Dermis blood vessel endothelial cell (primary cell): ENCODE measurements around the gene CPLANE1. TPM values are rescaled to one million over a fixed set of nuclear protein-coding genes. Genes with fewer than 3 reads are reported as not detected.
"Not testable (repeated sequence)": the region's sequence is repeated elsewhere in the genome, so short reads cannot be mapped to it uniquely, and the experiment has no call there.

ENCODE experiments used
- DNase-seq: peaks from one replicate; pipeline ENCODE4 v3.0.0; 2010
- total RNA-seq: library from RNA; depleted of rRNA; stranded (reverse); fragments of >200 nt; gene quantifications from 2 replicates; pipeline ENCODE4 v1.2.3, GENCODE V29; 2014

CPLANE1 gene
- total RNA-seq, 1 donor from 2014 or later, result 19.7 TPM

DNA sequence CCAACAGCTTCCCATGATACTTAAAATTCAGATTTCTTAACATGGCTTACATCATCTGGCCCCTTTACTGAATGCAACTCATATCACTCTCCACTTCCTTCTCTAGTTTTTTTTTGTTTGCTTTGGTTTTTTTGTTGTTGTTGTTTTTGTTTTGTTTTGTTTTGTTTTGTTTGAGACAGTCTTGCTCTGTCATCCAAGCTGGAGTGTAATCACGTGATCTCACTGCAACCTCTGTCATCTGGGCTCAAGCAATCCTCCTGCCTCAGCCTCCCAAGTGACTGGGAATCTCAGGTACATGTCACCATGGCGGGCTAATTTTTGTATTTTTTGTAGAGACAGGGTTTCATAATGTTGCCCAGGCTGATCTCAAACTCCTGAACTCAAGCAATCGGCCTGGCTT, 41.4 kb downstream of the CPLANE1 start:
- no peak for DNase-seq

DNA sequence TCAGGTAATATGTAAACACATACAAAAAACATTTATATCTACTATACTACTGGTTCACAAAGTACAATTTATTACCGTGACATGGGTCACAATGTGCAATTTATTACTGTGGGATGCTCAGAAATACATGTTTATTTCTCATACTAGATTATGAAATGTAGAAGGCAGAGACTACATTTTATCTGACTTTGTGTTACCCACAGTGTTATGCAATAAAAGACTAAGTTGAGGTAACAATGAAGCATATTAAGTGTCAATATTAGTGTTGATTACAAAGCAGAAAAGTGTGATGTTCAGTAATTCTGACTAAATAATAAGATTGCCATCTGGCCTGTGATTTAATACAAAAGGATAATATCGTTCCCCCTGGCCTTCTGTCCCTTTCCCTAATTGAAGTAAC, 42.4 kb downstream of the CPLANE1 start:
- DNase-seq, result no peak

DNA sequence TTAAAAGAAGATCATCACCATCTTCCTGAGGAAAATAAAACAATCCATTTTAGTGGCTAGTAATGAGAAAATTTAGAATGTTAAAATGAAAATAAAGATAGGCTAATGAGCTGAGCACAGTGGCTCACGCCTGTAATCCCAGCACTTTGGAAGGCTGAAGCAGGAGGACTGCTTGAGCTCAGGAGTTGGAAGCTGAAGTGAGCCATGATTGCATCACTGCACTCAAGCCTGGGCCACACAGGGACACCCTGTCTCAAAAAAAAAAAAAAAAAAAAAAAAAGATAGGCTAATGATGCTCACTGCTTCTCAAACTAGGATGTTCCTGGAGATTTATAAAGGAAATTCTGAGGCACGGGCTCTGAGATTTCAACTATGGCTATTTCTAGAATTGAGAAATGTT, 50.3 kb downstream of the CPLANE1 start:
- no peak for DNase-seq

DNA sequence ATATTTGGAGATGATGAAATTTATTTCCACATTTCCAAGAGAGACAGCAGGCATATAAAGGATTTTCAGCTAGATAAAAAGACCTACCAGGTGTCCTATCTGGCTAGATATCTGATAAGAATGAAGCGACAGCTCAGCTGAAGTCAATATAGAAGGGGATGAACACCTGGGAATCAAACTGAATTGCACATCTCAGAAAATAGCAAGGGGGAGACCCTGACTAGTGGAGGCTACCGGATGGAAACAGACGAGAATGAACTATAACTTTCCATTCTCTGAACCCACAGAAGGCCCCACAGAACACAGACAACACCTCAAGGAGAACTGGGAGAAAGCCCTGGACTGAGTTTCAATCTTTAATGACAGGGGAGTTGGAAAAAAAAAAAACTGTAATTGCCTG, 51.1 kb downstream of the CPLANE1 start:
- DNase-seq, result peak; percentile 12

DNA sequence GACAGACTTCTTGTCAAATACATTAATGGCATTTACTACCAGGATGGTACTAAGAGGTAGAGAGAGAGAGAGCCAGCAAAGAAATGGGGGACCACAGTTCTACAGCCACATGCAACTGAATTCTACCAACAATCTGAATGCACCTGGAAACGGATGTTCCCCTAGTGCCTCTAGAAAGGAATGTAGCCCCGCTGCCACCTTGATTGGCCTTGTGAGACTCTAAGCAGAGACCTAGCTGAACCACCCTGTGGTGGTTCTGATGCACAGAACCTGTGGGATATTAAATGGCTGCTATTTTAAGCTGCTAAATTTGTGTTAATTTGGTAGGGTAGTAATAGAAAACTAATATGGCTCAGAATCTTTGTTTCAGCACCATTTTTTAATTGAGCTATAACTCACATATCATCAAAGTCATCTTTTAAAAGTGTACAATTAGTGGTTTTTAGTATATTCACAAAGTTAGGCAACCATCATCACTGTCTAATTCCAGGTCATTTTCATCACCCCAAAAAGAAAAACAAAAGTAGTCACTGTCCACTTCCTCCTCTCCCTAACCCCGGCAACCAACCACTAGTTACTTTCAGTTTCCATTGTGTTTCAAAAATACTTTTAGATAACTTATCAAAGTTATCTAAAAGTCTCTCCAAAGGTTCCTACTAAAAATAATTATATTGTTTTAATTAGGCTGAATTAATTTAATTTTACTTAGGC, 51.7 kb downstream of the CPLANE1 start:
- DNase-seq, result peak; percentile 33

DNA sequence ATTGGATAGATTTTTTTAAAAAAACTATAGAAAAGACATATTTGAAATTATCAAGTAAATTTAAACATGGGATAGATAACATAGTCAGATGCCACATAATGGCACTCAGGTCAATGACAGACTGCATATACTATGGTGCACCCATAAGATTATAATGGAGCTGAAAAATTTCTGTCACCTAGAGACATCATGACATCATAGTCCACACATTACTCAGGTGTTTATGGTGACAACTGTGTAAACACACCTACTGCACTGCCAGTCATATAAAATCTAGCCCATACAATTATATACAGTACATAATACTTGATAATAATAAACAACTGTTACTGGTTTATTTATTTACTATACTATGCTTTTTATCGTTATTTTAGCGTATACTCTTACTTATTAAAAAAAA, 58.6 kb downstream of the CPLANE1 start:
- no peak for DNase-seq

DNA sequence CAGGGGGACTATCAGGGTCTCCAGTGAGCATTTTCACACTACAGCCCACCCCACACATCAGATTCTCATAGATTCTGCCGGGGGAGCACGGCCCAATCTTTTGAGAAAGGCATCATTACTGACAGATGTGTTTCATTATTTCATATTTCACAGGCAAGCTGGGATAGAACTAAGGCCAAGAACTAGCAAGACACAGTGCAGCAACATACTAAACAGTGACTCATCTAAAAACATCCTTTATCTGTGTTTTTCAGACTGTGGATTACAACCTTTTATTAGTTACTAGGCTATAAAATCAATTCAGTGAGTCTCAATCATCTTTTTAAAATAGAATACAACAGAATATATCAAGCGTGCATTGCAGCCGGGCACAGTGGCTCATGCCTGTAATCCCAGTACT, 59.8 kb downstream of the CPLANE1 start:
- no peak for DNase-seq

DNA sequence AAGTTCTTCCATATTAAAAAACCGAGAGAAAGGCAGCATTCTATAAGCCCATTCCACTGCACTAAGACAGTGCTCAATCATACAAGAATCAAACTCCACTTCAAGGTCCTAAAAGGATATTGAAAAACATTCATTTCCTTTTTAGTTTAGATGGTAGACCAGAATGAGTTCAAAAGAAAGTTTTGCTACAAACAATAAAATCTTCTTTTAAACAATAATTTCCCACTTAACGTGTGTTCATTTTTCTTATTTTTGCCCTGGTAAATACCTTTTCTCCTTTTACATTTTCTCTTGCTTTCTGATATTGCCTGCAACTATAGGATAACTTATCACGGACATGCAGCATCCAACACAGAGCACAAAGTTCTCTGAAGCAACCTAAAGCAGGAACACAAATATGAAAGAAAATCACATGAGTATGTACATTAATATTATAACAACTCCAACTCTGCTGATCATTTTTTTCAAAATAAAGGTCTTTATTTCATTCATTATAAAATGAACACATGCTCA, 61.7 kb downstream of the CPLANE1 start:
- no peak for DNase-seq

DNA sequence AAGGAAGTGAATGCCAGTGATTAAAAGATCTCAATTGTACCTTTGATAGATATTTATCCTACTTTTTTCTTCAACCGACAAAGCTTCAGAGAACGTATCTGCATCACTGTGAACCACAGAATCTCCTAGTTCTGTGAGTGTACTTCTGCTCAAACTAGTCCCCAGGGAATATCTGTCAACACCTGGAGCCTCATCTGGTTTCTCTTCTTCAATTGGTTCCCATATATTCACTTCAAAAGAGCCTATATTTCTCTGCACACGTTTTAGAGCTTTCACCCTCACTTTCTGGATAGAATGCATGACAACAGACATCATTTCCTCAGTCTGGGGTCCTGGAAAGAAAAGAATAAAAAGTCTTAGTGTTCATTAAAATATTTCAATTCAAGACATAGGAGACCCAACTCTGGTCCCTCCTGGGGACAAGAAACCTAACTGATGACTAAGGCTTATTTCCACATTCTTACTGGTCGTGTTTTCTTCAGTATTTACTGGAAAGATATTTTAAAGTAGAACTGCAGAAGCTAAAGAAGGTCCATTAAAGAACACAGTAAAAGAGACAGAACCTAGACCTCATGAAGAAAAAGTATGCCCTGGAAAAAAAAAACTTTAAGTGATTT, 64.3 kb downstream of the CPLANE1 start:
- no peak for DNase-seq

DNA sequence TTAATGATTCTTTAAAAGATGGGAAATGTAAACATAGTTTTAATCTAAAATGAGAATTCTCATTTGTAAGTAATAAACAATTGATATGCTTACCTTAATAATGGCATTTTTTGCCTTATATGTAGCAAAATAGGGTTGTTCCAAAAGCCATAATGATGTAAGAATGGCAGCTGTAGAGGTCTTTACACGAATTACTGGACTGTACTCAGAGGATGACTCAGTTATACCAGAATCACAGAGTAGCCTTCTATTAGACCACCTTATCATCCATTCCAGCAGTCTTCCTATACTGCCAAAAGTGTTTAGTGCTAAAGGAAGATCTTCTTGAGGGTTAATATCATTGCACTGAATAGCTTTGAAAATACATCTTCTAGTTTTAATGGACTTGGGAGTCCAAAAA, 66.5 kb downstream of the CPLANE1 start:
- DNase-seq, result no peak

DNA sequence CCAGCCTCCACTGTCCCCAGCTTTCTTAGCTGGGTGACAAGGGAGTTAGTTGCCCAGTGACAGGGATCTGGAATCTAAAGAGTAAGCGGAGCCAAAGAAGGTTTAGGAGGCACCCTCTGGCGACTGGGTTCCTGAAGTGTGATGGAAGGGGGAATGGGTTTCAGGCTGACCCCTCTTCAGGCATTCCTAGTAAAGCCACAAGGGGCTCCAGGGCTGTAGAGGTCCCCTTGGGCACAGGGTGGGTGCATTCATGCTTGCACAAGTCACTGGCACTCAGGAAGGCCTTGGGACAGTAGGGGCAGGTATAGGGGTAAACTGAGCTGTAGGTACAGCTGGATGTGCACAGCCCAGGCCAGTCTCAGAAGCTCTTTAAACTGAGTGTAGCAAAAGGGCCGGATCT, 74.2 kb downstream of the CPLANE1 start:
- DNase-seq, result no peak

DNA sequence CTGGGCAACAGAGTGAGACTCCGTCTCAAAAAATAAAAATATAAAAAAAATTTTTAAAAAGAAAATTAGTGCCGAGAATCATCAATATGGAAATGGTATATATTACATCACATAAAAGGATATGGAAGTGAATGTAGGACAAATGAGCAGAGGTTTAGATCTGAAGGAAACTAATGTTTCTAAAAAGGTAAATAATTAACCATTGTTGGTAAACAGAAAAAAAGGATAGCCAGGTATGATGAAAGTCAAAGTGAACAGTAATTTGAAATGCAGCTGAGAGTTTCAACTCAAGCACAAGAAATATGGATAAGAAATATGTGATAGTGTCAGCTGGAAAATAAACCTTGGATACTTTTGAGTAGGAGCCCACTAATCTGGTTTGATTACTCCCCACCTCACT, 76.2 kb downstream of the CPLANE1 start:
- DNase-seq, result no peak

DNA sequence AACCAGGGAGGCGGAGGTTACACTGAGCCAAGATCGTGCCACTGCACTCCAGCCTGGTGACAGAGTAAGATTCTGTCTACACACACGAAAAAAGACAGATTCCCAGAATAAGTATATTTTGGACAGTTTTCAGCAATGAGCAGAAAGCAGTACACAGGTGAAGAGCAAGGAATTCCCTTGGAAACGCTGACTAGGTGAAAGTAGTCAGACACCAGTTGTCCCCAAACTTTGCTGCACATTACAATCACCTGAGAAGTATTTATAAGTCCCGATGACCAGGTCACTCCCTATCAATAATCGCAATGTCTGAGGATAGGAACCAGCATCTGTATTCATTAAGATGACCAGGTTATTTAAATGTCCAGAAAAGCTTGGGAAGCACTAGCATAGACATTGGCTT, 78.3 kb downstream of the CPLANE1 start:
- no peak for DNase-seq

DNA sequence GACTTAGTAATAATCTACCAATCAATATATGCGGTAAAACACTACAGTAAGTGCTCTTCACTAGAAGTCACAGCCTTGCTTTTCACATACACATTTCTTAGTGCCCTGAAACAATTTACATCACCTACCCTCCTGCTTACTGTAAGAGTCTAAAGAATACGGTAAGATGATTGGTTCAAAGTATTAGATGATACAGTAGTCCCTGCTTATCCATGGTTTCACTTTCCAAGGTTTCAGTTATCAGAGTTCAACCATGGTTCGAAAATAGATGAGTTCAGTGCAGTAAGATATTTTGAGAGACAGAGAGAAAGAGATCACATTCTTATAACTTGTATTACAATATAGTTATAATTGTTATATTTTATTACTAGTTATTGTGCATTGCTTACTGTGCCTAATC, 83.0 kb downstream of the CPLANE1 start:
- DNase-seq, result no peak

DNA sequence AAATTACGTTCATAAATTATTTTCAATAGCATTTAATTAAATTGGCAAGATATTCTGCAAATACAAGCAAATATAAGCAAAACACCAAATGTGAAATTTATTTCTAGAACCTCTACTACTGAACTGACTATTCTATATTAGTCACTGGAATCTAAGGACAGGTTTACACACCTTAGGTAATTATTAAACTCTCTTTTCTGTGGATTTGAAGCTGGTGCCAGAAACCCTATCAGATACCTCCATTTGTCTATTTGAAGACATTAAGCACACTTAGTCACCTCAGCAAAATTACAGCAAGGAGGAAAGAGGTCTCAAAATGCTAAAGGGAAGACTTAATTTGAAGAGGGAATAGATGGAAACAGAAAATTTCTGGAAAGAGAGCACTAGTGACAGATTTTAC, 83.4 kb downstream of the CPLANE1 start:
- no peak for DNase-seq

DNA sequence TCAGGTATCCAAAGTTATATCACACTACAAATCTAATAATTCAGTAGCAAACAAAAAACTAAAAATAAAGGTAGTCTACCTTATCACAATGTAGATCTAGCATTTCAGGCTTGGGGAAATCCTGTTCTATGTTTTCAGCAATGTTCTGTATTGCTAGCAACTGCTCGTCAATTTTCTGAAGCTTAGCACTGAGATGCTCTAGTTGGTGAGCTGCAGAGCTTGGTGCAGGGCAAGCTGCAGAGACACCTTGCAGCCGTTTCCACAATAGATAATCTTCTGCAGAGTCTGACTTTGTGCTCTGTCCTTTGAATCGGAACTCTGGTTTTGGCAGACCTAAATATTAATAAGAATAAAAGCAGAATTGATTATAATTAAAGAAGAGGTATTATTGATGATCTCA, 95.5 kb downstream of the CPLANE1 start:
- DNase-seq, result no peak

DNA sequence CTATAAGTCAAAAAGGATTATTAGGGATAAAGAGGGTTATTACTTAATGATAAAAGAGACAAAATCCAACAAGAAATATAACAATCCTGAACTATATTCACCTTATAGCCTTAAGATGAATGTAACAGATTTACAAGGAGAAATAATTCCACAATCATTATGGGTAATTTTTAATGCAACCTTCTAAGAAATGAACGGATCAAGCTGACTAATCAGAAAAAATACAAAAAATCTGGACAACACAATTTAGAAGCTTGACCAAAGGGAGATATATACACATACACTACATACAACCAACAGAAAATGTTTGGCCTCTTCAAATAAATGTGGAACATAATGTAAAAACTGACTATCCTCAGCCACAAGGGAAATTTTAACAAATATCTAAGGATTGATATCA, 102.3 kb downstream of the CPLANE1 start:
- no peak for DNase-seq

DNA sequence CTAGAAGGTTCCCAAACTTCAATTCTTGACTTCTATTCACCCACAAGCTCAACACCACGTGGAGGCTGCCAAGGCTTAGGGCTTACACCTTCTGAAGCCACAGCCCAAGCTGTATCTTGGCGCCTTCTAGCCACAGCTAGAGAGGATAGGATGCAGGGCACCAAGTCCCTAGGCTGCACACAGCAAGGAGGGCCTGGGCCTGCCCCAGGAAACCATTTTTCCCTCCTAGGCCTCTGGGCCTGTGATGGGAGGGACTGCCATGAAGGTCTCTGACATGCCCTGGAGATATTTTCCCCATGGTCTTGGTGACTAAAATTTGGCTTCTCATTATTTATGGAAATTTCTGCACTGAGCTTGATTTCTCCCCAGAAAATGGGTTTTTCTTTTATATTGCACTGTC, 112.5 kb downstream of the CPLANE1 start:
- no peak for DNase-seq

DNA sequence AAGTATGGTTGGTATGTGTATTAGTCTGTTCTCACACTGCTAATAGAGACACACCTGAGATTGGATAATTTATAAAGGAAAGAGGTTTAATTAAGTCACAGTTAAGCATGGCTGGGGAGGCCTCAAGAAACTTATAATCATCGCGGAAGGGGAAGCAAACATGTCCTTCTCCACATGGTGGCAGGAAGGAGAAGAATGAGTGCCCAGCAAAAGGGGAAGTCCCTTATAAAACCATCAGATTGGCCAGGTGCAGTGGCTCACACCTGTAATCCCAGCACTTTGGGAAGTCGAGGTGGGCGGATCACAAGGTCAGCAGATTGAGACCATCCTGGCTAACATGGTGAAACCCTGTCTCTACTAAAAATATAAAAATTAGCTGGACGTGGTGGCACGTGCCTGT, 113.9 kb downstream of the CPLANE1 start:
- DNase-seq, result not testable (repeated sequence)

DNA sequence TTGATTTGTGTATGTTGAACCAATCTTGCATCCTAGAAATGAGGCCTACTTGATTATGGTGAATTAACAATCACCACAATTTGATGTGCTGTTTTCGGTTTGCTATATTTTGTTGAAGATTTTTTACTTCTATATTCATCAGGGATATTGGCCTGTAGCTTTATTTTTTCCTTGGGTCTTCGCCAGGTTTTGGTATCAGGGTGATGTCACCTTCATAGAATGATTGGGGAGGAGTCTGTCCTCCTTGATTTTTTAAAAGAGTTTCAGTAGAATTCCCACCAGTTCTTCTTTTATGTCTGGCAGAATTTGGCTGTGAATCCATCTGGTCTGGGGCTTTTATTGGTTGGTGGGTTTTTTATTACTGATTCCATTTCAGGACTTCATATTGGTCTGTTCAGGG, 115.2 kb downstream of the CPLANE1 start:
- peak; percentile 51 for DNase-seq

DNA sequence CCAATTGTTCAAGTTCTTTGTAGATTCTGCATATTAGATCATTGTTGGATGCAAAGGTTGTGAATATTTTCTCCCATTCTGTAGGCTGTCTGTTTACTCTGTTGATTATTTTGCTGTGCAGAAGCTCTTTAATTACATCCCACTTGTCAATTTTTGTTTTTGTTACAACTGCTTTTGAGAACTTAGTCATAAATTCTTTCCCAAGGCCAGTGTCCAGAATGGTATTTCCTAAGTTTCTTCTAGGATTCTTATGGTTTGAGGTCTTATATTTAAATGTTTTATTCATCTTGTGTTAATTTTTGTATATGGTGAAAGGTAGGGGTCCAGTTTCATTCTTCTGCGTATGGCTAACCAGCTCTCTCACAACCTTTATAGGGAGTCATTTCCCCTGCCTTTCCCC, 116.5 kb downstream of the CPLANE1 start:
- no peak for DNase-seq

DNA sequence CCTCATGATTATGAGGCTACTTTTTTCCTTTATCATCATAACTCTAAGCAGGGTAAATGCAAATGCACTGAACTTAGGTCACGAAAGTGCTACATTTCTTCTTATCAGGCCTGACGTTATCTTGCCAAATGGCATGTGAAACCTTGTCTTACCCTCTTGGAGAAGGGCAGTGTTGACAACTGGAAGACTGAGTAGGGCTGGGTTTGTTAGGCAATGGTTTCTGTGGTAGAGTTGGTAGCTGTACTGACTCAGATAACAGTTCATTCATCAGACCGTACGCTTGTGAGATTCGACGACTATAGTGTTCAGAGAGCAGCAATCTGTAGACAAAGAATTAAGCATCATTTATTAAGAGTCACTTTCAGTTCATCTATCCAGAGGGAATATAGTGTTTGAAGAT, 127.7 kb downstream of the CPLANE1 start:
- no peak for DNase-seq

DNA sequence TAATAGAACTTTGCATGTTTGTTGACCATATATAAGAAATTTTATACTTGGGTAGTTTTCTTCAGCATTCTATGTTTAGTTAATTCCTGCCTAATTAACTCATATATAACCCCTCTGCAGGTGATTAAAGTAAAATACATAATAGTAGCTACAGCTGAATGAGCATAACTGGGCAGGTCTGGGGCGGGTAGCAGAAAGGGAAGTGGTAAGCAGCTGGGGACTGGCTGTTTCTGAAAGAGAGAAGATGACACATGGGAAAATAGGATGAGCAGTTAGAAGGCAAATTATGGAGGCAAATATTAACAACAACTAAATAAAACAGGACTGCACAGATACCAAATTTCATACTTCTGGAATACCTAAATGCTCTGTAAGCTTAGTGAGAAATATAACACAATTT, 128.1 kb downstream of the CPLANE1 start:
- no peak for DNase-seq

DNA sequence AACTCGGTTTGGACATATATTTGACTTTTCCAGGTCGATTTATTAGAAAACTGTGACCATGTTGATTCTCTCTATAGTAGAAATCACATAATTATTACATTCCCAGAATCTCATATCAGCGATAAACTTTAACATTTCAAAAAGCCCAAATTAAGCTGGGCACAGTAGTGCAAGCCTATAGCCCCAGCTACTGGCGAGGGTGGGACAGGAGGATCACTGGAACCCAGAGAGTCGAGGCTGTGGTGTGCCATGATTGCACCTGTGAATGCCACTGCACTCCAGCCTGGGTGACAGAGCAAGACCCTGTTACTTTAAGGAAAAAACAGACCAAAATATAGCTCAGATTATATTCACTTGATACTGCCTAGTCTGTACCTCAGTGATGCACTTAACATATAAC, 128.9 kb downstream of the CPLANE1 start:
- DNase-seq, result no peak

DNA sequence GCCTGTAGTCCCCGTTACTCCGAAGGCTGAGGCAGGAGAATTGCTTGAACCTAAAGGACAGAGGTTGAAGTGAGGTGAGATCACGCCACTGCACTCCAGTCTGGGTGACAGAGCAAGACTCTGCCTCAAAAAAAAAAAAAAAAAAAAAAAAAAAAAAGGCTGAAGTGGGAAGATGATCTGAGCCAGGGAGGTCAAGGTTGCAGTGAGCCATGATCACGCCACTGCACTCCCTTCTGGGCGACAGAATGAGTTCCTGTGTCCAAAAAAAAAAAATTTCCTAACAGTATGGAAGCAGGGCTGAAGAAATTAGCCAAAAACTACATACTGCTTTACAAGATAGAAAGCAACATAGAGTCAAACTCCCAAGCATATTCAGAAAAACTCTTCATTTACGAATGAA, 132.8 kb downstream of the CPLANE1 start:
- no peak for DNase-seq
